ENCODE results near the gene AMMECR1. TPM values are rescaled to one million over a fixed set of nuclear protein-coding genes. Genes with fewer than 3 reads are reported as not detected.

AMMECR1 gene
- total RNA-seq, 4 donors from 2014 or later = 7.4 to 10.0 (median 8.2) TPM

- Histone ChIP-seq H3K36me3 (no peaks in the 10 kb centered on the region), H3K27ac (no peak overlapping the region), H3K4me3 (no peak overlapping the region), H3K4me1 (no peaks in the 10 kb centered on the region), H3K27me3 (no peaks in the 10 kb centered on the region), H3K9me3 (no peaks in the 10 kb centered on the region)
- TF ChIP-seq POLR2A (IDR thresholded peaks at IDR 0.05) (no peak), CTCF (IDR thresholded peaks at IDR 0.05) (no peak)
- DNase-seq = no peak
Observed at GRCh38 chrX:110204986-110205385, 112.9 kb downstream of the AMMECR1 start.

GRCh38 chrX:110201799-110202198 lies 116.1 kb downstream of the AMMECR1 start:
- TF ChIP-seq POLR2A (IDR thresholded peaks at IDR 0.05) (no peak), CTCF (IDR thresholded peaks at IDR 0.05) (no peak)
- H3K27me3 ChIP-seq = no peaks in the 10 kb centered on the region
- H3K9me3 ChIP-seq = no peaks in the 10 kb centered on the region
- H3K4me1 ChIP-seq = no peaks in the 10 kb centered on the region
- H3K27ac ChIP-seq = no peak overlapping the region
- H3K4me3 ChIP-seq = no peak overlapping the region
- H3K36me3 ChIP-seq = no peaks in the 10 kb centered on the region
- no peak for DNase-seq

- Histone ChIP-seq H3K27ac (no peak overlapping the region), H3K4me3 (no peak overlapping the region), H3K27me3 (no peaks in the 10 kb centered on the region), H3K9me3 (no peaks in the 10 kb centered on the region), H3K4me1 (no peaks in the 10 kb centered on the region), H3K36me3 (no peaks in the 10 kb centered on the region)
- DNase-seq = no peak
- TF ChIP-seq CTCF (IDR thresholded peaks at IDR 0.05) (no peak), POLR2A (IDR thresholded peaks at IDR 0.05) (no peak)
Observed at GRCh38 chrX:110194977-110195376, 122.9 kb downstream of the AMMECR1 start.

GRCh38 chrX:110192516-110192915 lies 125.4 kb downstream of the AMMECR1 start:
- no peaks in the 10 kb centered on the region for H3K9me3 ChIP-seq
- H3K4me3 ChIP-seq = no peak overlapping the region
- no peaks in the 10 kb centered on the region for H3K27me3 ChIP-seq
- no peak for DNase-seq
- no peaks in the 10 kb centered on the region for H3K36me3 ChIP-seq
- H3K27ac ChIP-seq = no peak overlapping the region
- TF ChIP-seq POLR2A (IDR thresholded peaks at IDR 0.05) = no peak
- no peak for TF ChIP-seq CTCF (IDR thresholded peaks at IDR 0.05)
- H3K4me1 ChIP-seq = no peaks in the 10 kb centered on the region

- TF ChIP-seq CTCF (IDR thresholded peaks at IDR 0.05) = no peak
- no peak for TF ChIP-seq POLR2A (IDR thresholded peaks at IDR 0.05)
- H3K27me3 ChIP-seq = no peaks in the 10 kb centered on the region
- no peaks in the 10 kb centered on the region for H3K9me3 ChIP-seq
- no peak overlapping the region for H3K4me3 ChIP-seq
- H3K4me1 ChIP-seq = no peaks in the 10 kb centered on the region
- no peak overlapping the region for H3K27ac ChIP-seq
- H3K36me3 ChIP-seq = no peaks in the 10 kb centered on the region
- DNase-seq = no peak
Observed at GRCh38 chrX:110188701-110189558, 129.0 kb downstream of the AMMECR1 start.
